IMR-90 (cell line): ENCODE results near the gene HKDC1. TPM values are rescaled to one million over a fixed set of nuclear protein-coding genes. Genes with fewer than 3 reads are reported as not detected.
A peak's percentile ranks its signal among the peaks of the same experiment; 100 is the strongest.

Experiments
- ATAC-seq: fragments of 200-7000 bp; cut with Tn5 transposase; 2 replicates; pipeline ENCODE4 v1.9.1; 2020; ENCODE audit warnings: low read depth, mild to moderate bottlenecking, moderate library complexity
- BruUV-seq: library from RNA; stranded (reverse); fragments of 400-500 nt; replicated peaks from 2 replicates; lab custom pipeline; 2021; lab: Mats Ljungman, UMichigan
- CTCF ChIA-PET: fragments of 300-600 bp; formaldehyde crosslinking; extraction: SDS; loops from one replicate; lab custom pipeline; 2021; ENCODE audit warnings: antibody characterized with exemption; lab: Yijun Ruan, JAX
- POLR2A ChIA-PET: fragments of 300-600 bp; sonication (Branson Sonifier 250); formaldehyde crosslinking; loops from one replicate; lab custom pipeline; 2022; ENCODE audit warnings: antibody characterized with exemption; ENCODE audit not compliant: unreplicated experiment; lab: Charles Lee
- DNase-seq: peaks from one replicate; pipeline ENCODE4 v3.0.0; 2013
- H2AFZ ChIP-seq: replicated peaks from 2 replicates; pipeline ENCODE3; 2013; ENCODE audit warnings: low read length, mild to moderate bottlenecking; ENCODE audit not compliant: poor library complexity
- H2AK5ac ChIP-seq: 2 replicates; pipeline ENCODE4 v1.6.1; 2013; ENCODE audit warnings: low read depth, low read length, inconsistent platforms
- H2AK9ac ChIP-seq: replicated peaks from 2 replicates; pipeline ENCODE3; 2013; ENCODE audit warnings: mild to moderate bottlenecking, low read depth, low read length, moderate library complexity; ENCODE audit not compliant: poor library complexity
- H2BK120ac ChIP-seq: 2 replicates; pipeline ENCODE4 v1.6.1; 2013; ENCODE audit warnings: low read depth, low read length, inconsistent platforms
- H2BK15ac ChIP-seq: 3 replicates; pipeline ENCODE4 v1.6.1; 2013; ENCODE audit warnings: low read depth, low read length, inconsistent platforms
- H2BK20ac ChIP-seq: 2 replicates; pipeline ENCODE4 v1.6.1; 2013; ENCODE audit warnings: low read depth, mild to moderate bottlenecking, inconsistent platforms, low read length, moderate library complexity
- H2BK5ac ChIP-seq: 2 replicates; pipeline ENCODE4 v1.6.1; 2013; ENCODE audit warnings: mild to moderate bottlenecking, low read depth, low read length, inconsistent platforms; ENCODE audit not compliant: poor library complexity, severe bottlenecking
- H3K14ac ChIP-seq: replicated peaks from 2 replicates; pipeline ENCODE4 v1.6.1; 2013; ENCODE audit warnings: low read depth, low read length, inconsistent platforms
- H3K18ac ChIP-seq: 2 replicates; pipeline ENCODE4 v1.6.1; 2013; ENCODE audit warnings: low read depth, low read length, control low read depth
- H3K23ac ChIP-seq: 2 replicates; pipeline ENCODE4 v1.6.1; 2013; ENCODE audit warnings: low read depth, low read length, inconsistent platforms
- H3K27ac ChIP-seq: 2 replicates; pipeline ENCODE4 v1.5.1; 2013; ENCODE audit warnings: mild to moderate bottlenecking, control low read depth, low read length; ENCODE audit not compliant: insufficient read depth
- H3K27me3 ChIP-seq: 2 replicates; pipeline ENCODE4 v1.6.1; 2013; ENCODE audit warnings: low read length; ENCODE audit not compliant: control insufficient read depth, insufficient read depth
- H3K36me3 ChIP-seq: 2 replicates; pipeline ENCODE4 v1.6.1; 2013; ENCODE audit warnings: low read length, mixed read lengths; ENCODE audit not compliant: control insufficient read depth, insufficient read depth
- H3K4ac ChIP-seq: 2 replicates; pipeline ENCODE4 v1.6.1; 2013; ENCODE audit warnings: low read depth, low read length, inconsistent platforms
- H3K4me1 ChIP-seq: 2 replicates; pipeline ENCODE4 v1.6.1; 2013; ENCODE audit warnings: low read length, mixed read lengths; ENCODE audit not compliant: control insufficient read depth, insufficient read depth
- H3K4me2 ChIP-seq: 2 replicates; pipeline ENCODE4 v1.6.1; 2013; ENCODE audit warnings: low read depth, mild to moderate bottlenecking, control low read depth, low read length, moderate library complexity
- H3K4me3 ChIP-seq: 2 replicates; pipeline ENCODE4 v1.5.1; 2013; ENCODE audit warnings: low read depth, mild to moderate bottlenecking, control low read depth, low read length, moderate library complexity; ENCODE audit not compliant: insufficient read depth
- H3K56ac ChIP-seq: 2 replicates; pipeline ENCODE4 v1.6.1; 2013; ENCODE audit warnings: low read length, inconsistent platforms; ENCODE audit not compliant: insufficient read depth; ENCODE audit errors: extremely low read depth
- H3K79me1 ChIP-seq, 2 experiments: 2 replicates each; pipeline ENCODE4 v1.6.1; 2013; ENCODE audit warnings: low read length in 2 of 2, inconsistent platforms in 1 of 2, low read depth in 1 of 2
- H3K9ac ChIP-seq: 2 replicates; pipeline ENCODE4 v1.6.1; 2013; ENCODE audit warnings: low read depth, low read length, control low read depth
- H3K9me1 ChIP-seq: 2 replicates; pipeline ENCODE4 v1.6.1; 2013; ENCODE audit warnings: low read length, inconsistent platforms; ENCODE audit not compliant: insufficient read depth
- H3K9me3 ChIP-seq: 2 replicates; pipeline ENCODE4 v1.6.1; 2013; ENCODE audit warnings: low read length; ENCODE audit not compliant: control insufficient read depth, insufficient read depth
- H4K20me1 ChIP-seq: 2 replicates; pipeline ENCODE4 v1.6.1; 2013; ENCODE audit warnings: low read length, inconsistent platforms; ENCODE audit not compliant: insufficient read depth
- H4K5ac ChIP-seq: 2 replicates; pipeline ENCODE4 v1.6.1; 2013; ENCODE audit warnings: mild to moderate bottlenecking, low read depth, low read length, control low read depth
- H4K8ac ChIP-seq, 2 experiments: 2 replicates each; pipeline ENCODE4 v1.6.1; 2013; ENCODE audit warnings: low read depth in 2 of 2, low read length in 2 of 2, control low read depth in 1 of 2, inconsistent platforms in 1 of 2
- H4K91ac ChIP-seq: 2 replicates; pipeline ENCODE4 v1.6.1; 2013; ENCODE audit warnings: low read depth, low read length, inconsistent platforms; ENCODE audit not compliant: insufficient read depth
- BHLHE40 ChIP-seq: fragments of 150-350 bp; IDR thresholded peaks from 2 replicates; pipeline ENCODE4 v1.6.1; 2016; ENCODE audit warnings: mild to moderate bottlenecking, low read depth, low read length
- CEBPB ChIP-seq: IDR thresholded peaks from 2 replicates; pipeline ENCODE4 v1.6.1; 2012; ENCODE audit warnings: low read depth, low read length, improper control_type of control experiment
- CHD1 ChIP-seq: IDR thresholded peaks from 2 replicates; pipeline ENCODE4 v1.6.1; 2012; ENCODE audit warnings: low read depth, low read length, improper control_type of control experiment
- CTCF ChIP-seq: conservative IDR thresholded peaks from 2 replicates; pipeline ENCODE4 v1.5.1; 2012; ENCODE audit warnings: mild to moderate bottlenecking, low read depth, low read length, improper control_type of control experiment
- ELK1 ChIP-seq: fragments of 150-350 bp; IDR thresholded peaks from 2 replicates; pipeline ENCODE4 v1.6.1; 2016; ENCODE audit warnings: low read depth, mild to moderate bottlenecking, low read length, moderate library complexity, borderline replicate concordance
- FOS ChIP-seq: fragments of 150-350 bp; IDR thresholded peaks from 2 replicates; pipeline ENCODE4 v1.6.1; 2016; ENCODE audit warnings: low read depth, low read length
- MAFK ChIP-seq: IDR thresholded peaks from 2 replicates; pipeline ENCODE4 v1.6.1; 2012; ENCODE audit warnings: low read depth, low read length, improper control_type of control experiment
- MXI1 ChIP-seq: IDR thresholded peaks from 2 replicates; pipeline ENCODE4 v1.6.1; 2012; ENCODE audit warnings: low read depth, mild to moderate bottlenecking, low read length, moderate library complexity, borderline replicate concordance
- POLR2A ChIP-seq: IDR thresholded peaks from 2 replicates; pipeline ENCODE4 v1.6.1; 2012; ENCODE audit warnings: mild to moderate bottlenecking, low read depth, low read length
- RAD21 ChIP-seq: IDR thresholded peaks from 2 replicates; pipeline ENCODE4 v1.6.1; 2012; ENCODE audit warnings: low read length, improper control_type of control experiment
- RCOR1 ChIP-seq: IDR thresholded peaks from 2 replicates; pipeline ENCODE4 v1.6.1; 2012; ENCODE audit warnings: mild to moderate bottlenecking, low read length, improper control_type of control experiment; ENCODE audit not compliant: insufficient replicate concordance
- RFX5 ChIP-seq: IDR thresholded peaks from 2 replicates; pipeline ENCODE4 v1.8.0; 2012; ENCODE audit warnings: low read depth, mild to moderate bottlenecking, low read length, moderate library complexity
- SMC3 ChIP-seq: fragments of 150-350 bp; IDR thresholded peaks from 2 replicates; pipeline ENCODE4 v1.6.1; 2016; ENCODE audit warnings: low read depth, mild to moderate bottlenecking, antibody characterized with exemption, low read length, moderate library complexity
- WGBS, 2 experiments: methylation state at CpG; one replicate each; pipeline versions ENCODE4 v1.1.5 to v1.1.7; 2013; ENCODE audit warnings: missing lambda C conversion rate in 2 of 2; ENCODE audit not compliant: insufficient read length in 1 of 2; ENCODE audit errors: extremely low coverage in 2 of 2; 5-methylcytosine and 5-hydroxymethylcytosine counted together
- dilution Hi-C: fragments of 300-500 bp; cut with HindIII; formaldehyde crosslinking; loops from one replicate; pipeline ENCODE4 v1.14.3; 2018; ENCODE audit warnings: low sequenced_read_pairs; ENCODE audit not compliant: unreplicated experiment
- in situ Hi-C: fragments of 300-500 bp; cut with MboI; formaldehyde crosslinking; loops from 3 replicates; pipeline ENCODE4 v1.14.3; 2019; ENCODE audit warnings: low sequenced_read_pairs, inconsistent platforms, mixed read lengths
- intact Hi-C: fragments of 100-400 bp; cut with micrococcal nuclease; formaldehyde crosslinking; loops from 2 replicates; pipeline ENCODE4 v1.10.0; 2022
- polyA plus RNA-seq, 3 experiments: library from polyadenylated mRNA; depleted of rRNA; stranded (reverse); fragments of >200 nt; gene quantifications; 2 replicates each; pipeline ENCODE4 v1.2.3, GENCODE V29; 2012; ENCODE audit warnings: low replicate concordance in 1 of 3
- total RNA-seq: library from RNA; depleted of rRNA; stranded (reverse); fragments of >200 nt; gene quantifications from 2 replicates; pipeline ENCODE4 v1.2.3, GENCODE V29; 2012

The HKDC1 gene
- total and polyA plus RNA-seq, 2 of the 4 experiments (the other 2 are of a cell fraction): under 0.01 to 0.03 TPM

GRCh38 chr10:69253171-69253570 is 33.0 kb downstream of the HKDC1 start:
- no peak overlapping the region for H3K4me3 ChIP-seq
- no peak overlapping the region for H3K4ac ChIP-seq
- no peaks in the 10 kb centered on the region for H3K9me3 ChIP-seq
- intact Hi-C loops (no loop called here), dilution Hi-C loops (no loop called here), in situ Hi-C loops (no loop called here)
- ChIA-PET CTCF (no interaction called here), POLR2A (no interaction called here)
- TF ChIP-seq CEBPB (no peak), RAD21 (no peak), MAFK (no peak), RFX5 (no peak), CTCF (no peak), BHLHE40 (no peak), FOS (no peak), SMC3 (no peak), CHD1 (no peak), ELK1 (no peak), MXI1 (no peak), POLR2A (no peak), RCOR1 (no peak)
- no peaks in the 10 kb centered on the region for H3K79me1 ChIP-seq
- H2BK120ac ChIP-seq: no peak overlapping the region
- H2BK15ac ChIP-seq: no peak overlapping the region
- BruUV-seq: no TSS peak
- H4K8ac ChIP-seq: no peak overlapping the region
- no peak overlapping the region for H4K91ac ChIP-seq
- no peak overlapping the region for H3K23ac ChIP-seq
- no peak overlapping the region for H3K27ac ChIP-seq
- H3K56ac ChIP-seq: no peak overlapping the region
- no peak overlapping the region for H3K4me2 ChIP-seq
- no peaks in the 10 kb centered on the region for H4K20me1 ChIP-seq
- H2AFZ ChIP-seq: peak overlapping the region; percentile 10
- H3K9ac ChIP-seq: no peak overlapping the region
- no peak overlapping the region for H4K5ac ChIP-seq
- ATAC-seq (no peak), DNase-seq (no peak)
- H2AK9ac ChIP-seq: no peak overlapping the region
- no peaks in the 10 kb centered on the region for H3K36me3 ChIP-seq
- no peak overlapping the region for H3K14ac ChIP-seq
- H3K18ac ChIP-seq: no peak overlapping the region
- no peak overlapping the region for H2BK20ac ChIP-seq
- no peak overlapping the region for H2BK5ac ChIP-seq
- no peaks in the 10 kb centered on the region for H3K9me1 ChIP-seq
- no peak overlapping the region for H2AK5ac ChIP-seq
- H3K27me3 ChIP-seq: peaks cover 27% of the 10 kb centered on the region
- H3K4me1 ChIP-seq: no peaks in the 10 kb centered on the region
- WGBS, 2 experiments: no CpG with 5 or more reads among the region's 3 CpGs
